Putamen (tissue), 1 donor: ENCODE measurements around the gene PAK4.
"Not testable (repeated sequence)": the region's sequence is repeated elsewhere in the genome, so short reads cannot be mapped to it uniquely, and the experiment has no call there.

ENCODE experiments used
- DNase-seq: peaks from one replicate; pipeline ENCODE4 v3.0.0-alpha.2; 2016; ENCODE audit warnings: low spot score

Gene PAK4

DNA sequence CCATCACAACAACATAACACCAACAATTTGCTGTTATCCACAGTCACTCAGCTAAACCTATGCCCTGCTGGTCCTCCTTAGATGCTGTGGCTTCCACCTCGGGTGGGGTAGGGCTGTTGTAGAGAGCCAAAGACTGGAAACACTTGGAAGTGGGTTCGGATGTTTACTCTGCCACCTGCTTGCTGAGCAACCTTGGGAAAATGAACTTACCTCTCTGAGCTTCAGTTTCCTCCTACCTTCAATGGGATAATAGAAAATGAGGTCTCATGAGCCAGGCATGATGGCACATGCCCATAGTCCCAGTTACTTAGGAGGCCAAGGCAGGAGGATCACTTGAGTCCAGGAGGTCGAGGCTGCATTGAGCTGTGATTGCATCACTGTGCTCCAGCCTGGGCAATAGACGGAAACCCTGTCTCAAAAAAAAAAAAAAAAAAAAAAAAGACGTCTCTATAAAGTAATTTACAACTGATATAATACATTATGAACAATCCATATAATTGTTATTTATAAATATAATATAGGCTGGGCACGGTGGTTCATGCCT is 81.8 kb downstream of the PAK4 start:
- no peak for DNase-seq

DNA sequence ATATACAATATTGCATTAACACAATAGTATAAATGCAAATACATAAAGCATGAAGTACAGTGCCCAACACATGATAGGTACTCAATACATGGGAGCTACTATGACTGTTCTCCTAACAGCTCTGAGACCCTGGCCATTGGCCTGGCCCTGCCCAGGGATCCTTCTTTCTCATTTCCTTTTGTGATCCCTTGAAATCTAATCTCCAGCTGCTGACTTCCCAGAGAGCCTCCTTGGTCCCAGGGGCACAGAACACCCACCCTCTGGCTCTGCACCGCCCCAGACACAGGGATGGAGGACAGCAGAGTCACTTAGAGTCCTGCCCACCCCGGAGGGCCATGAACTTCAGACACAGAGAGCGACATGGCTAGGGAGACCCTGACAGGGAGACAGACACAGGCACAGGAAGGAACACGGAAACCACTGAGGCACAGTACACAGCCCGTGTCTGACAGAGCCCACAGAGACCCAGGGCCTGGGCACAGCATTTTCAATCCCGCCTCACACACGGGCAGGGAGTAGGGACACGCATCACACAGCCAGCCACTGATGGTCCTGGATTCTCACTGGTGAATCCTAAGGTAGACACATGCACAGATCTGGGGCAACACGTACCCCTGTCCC is 82.7 kb downstream of the PAK4 start:
- DNase-seq = no peak

- no peak for DNase-seq
These were observed 83.6 kb downstream of the PAK4 start for GRCh38 chr19:39209196-39209595.

DNA sequence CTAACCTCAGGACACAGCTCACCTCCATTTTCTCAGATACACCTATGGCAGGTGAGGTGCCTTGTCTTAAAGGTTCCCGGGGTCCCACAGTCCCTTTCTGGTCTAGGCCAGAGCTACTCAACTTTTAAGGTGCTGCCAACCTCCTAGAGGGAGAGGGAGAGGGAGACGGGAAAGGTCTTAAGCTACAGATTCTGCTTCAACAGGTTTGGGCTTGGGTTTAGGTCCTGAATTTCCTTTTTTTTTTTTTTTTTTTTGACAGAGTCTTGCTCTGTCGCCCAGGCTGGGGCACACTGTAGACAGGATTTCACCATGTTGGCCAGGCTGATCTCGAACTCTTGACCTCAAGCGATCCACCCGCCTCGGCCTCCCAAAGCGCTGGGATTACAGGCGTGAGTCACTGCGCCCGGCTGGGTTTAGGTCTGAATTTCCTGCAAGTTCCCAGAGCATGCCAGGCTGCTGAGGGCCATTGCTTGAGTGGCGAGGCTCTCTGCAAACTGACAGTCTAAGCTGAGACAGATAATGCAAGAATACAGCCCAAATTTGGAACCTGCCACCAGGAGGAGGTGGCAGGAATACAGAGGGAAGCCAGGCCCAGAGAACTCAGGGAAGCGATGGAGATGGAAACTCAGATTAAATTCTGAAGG is 86.3 kb downstream of the PAK4 start:
- DNase-seq = no peak

DNA sequence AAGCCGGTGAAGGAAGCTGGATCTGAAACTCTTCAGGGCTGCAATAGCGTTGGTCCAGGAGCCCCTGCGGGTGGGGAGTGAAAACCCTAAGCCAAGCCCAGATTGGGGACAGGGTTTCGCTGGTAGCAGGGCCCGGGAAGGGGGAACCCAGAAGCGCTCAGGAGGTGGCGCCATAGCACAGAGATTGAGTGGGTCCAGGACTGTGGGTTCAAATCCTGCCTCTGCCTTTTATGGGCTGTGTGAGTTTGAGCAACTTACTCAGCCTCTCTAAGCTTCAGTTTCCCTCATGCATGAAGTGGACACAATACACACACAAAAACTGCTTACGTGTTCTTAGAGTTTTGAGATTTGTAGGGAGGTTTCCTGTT is 86.8 kb downstream of the PAK4 start:
- no peak for DNase-seq

DNA sequence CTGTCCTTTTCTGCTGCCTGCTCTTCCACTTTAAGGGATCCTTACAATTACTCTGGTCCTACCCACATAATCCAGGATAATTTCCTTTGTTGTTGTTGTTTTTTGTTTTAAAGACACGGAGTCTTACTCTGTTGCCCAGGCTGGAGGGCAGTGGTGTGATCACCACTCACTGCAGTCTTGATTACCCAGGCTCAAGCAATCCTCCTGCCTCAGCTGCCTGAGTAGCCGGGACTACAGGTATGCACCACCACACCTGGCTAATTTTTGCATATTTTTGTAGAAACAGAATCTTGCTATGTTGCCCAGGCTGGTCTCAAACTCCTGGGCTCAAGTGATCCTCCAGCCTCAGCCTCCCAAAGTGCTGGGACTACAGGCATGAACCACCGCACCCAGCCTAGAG is 89.7 kb downstream of the PAK4 start:
- DNase-seq = not testable (repeated sequence)

GRCh38 chr19:39217094-39217493 is 91.5 kb downstream of the PAK4 start:
- no peak for DNase-seq

DNA sequence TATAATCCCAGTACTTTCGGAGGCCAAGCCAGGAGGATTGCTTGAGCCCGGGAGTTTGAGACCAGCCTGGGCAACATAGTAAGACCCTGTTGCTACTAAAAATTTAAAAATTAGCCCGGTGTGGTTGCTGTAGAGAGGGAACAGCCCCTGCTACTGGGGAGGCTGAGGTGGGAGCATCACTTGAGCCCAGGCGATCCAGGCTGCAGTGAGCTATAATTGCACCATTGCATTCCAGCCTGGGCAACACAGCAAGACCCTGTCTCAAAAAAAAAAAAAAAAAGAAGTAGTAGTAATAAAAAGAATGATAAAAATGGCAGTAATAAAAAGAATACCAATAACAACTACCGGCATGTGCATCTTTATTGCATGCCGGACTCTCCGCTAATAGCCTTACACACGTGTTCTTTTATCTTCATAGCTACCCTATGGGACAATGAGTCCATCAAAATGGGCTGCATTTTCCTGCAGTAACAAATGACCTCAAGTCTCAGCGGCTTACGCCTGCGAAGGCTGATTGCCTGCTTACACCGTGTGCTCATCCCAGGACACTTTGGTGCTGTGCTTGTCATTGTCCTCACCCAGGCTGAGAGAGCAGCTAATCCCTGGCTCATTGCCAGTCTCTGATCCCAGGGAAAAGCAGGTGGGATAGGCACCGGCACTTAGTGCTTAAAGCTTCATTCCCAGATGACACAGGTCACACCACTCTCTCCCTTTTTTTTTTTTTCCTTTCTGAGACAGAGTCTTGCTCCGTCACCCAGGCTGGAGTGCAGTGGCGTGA is 92.8 kb downstream of the PAK4 start:
- no peak for DNase-seq

GRCh38 chr19:39219108-39219507 is 93.5 kb downstream of the PAK4 start:
- DNase-seq = not testable (repeated sequence)

GRCh38 chr19:39223703-39224279 is 98.2 kb downstream of the PAK4 start:
- no peak for DNase-seq

DNA sequence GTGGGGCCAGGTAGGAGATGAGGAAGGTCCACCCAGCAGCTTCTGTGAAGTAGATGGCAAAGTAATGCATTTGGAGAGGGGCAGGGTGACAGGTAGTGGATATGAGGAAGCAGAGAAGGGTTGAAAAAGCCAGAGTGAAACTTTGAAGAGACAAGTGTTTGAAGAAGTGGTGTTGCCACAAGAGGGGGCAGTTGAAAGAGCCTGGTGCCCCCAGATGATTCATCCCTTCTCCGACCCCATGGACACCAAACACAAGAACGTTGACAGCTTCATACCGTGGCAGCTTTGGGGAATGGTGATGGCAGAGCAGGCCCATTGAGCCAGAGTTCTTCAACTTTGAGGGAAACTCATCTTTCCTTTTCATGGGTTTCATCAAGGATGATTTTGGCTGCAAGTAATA is 99.3 kb downstream of the PAK4 start:
- no peak for DNase-seq
